WTC11 (cell line): ENCODE data around the gene KBTBD8. TPM values are rescaled to one million over a fixed set of nuclear protein-coding genes. Genes with fewer than 3 reads are reported as not detected.

Source experiments
- ATF6 ChIP-seq: sonication (generic); formaldehyde crosslinking; IDR thresholded peaks from 2 replicates; pipeline ENCODE4 v1.8.1; 2023; ENCODE audit warnings: mild to moderate bottlenecking, missing genetic modification reagents
- GABPB1 ChIP-seq: sonication (generic); formaldehyde crosslinking; IDR thresholded peaks from 2 replicates; pipeline ENCODE4 v1.8.1; 2023; ENCODE audit warnings: mild to moderate bottlenecking, missing genetic modification reagents
- HMGXB4 ChIP-seq: sonication (generic); formaldehyde crosslinking; IDR thresholded peaks from 2 replicates; pipeline ENCODE4 v1.8.1; 2023; ENCODE audit warnings: mild to moderate bottlenecking, moderate library complexity, missing genetic modification reagents
- IRF2 ChIP-seq: sonication (generic); formaldehyde crosslinking; IDR thresholded peaks from 2 replicates; pipeline ENCODE4 v1.8.0; 2022; ENCODE audit warnings: low read depth, missing genetic modification reagents, borderline replicate concordance
- JAZF1 ChIP-seq: fragments of 250-450 bp; sonication (Bioruptor Pico); IDR thresholded peaks from 2 replicates; pipeline ENCODE4 v1.9.0; 2021; ENCODE audit warnings: moderate library complexity, mild to moderate bottlenecking, inconsistent platforms
- JUN ChIP-seq: sonication (generic); formaldehyde crosslinking; IDR thresholded peaks from 2 replicates; pipeline ENCODE4 v1.8.0; 2023; ENCODE audit warnings: mild to moderate bottlenecking, missing genetic modification reagents
- MYBL2 ChIP-seq: sonication (generic); formaldehyde crosslinking; IDR thresholded peaks from 2 replicates; pipeline ENCODE4 v1.8.1; 2023; ENCODE audit warnings: mild to moderate bottlenecking, moderate library complexity, missing genetic modification reagents
- NFATC4 ChIP-seq: fragments of 250-450 bp; sonication (Bioruptor Pico); IDR thresholded peaks from 2 replicates; pipeline ENCODE4 v1.9.0; 2021; ENCODE audit warnings: mild to moderate bottlenecking
- NR1H2 ChIP-seq: sonication (generic); formaldehyde crosslinking; IDR thresholded peaks from 2 replicates; pipeline ENCODE4 v1.9.0; 2021; ENCODE audit warnings: mild to moderate bottlenecking, moderate library complexity, missing genetic modification reagents
- NR3C1 ChIP-seq: sonication (generic); formaldehyde crosslinking; conservative IDR thresholded peaks from 2 replicates; pipeline ENCODE4 v1.8.1; 2023; ENCODE audit warnings: low read depth, mild to moderate bottlenecking, missing genetic modification reagents
- OVOL2 ChIP-seq: fragments of 250-450 bp; sonication (Bioruptor Pico); IDR thresholded peaks from 2 replicates; pipeline ENCODE4 v1.9.0; 2021; ENCODE audit warnings: mild to moderate bottlenecking, borderline replicate concordance
- PRRX2 ChIP-seq: fragments of 250-450 bp; sonication (Bioruptor Pico); IDR thresholded peaks from 2 replicates; pipeline ENCODE4 v1.8.0; 2021; ENCODE audit warnings: mild to moderate bottlenecking
- SOX15 ChIP-seq: fragments of 250-450 bp; sonication (Bioruptor Pico); IDR thresholded peaks from 2 replicates; pipeline ENCODE4 v1.9.0; 2021; ENCODE audit warnings: mild to moderate bottlenecking
- STAT6 ChIP-seq: sonication (generic); formaldehyde crosslinking; conservative IDR thresholded peaks from 2 replicates; pipeline ENCODE4 v1.8.1; 2023; ENCODE audit warnings: mild to moderate bottlenecking, low read depth, missing genetic modification reagents, moderate library complexity
- TEAD1 ChIP-seq: sonication (generic); formaldehyde crosslinking; IDR thresholded peaks from 2 replicates; pipeline ENCODE4 v1.8.0; 2022; ENCODE audit warnings: mild to moderate bottlenecking, missing genetic modification reagents
- USF1 ChIP-seq: sonication (generic); formaldehyde crosslinking; IDR thresholded peaks from 2 replicates; pipeline ENCODE4 v1.8.0; 2022; ENCODE audit warnings: mild to moderate bottlenecking, missing genetic modification reagents
- USF2 ChIP-seq: sonication (generic); formaldehyde crosslinking; IDR thresholded peaks from 2 replicates; pipeline ENCODE4 v1.8.1; 2023; ENCODE audit warnings: mild to moderate bottlenecking, missing genetic modification reagents, moderate library complexity
- ZMAT4 ChIP-seq: fragments of 250-450 bp; sonication (Bioruptor Pico); IDR thresholded peaks from 2 replicates; pipeline ENCODE4 v1.9.0; 2021; ENCODE audit warnings: mild to moderate bottlenecking
- ZNF138 ChIP-seq: sonication (generic); formaldehyde crosslinking; conservative IDR thresholded peaks from 2 replicates; pipeline ENCODE4 v1.8.1; 2022; ENCODE audit warnings: mild to moderate bottlenecking, moderate library complexity, missing genetic modification reagents
- ZNF396 ChIP-seq: fragments of 250-450 bp; sonication (Bioruptor Pico); IDR thresholded peaks from 2 replicates; pipeline ENCODE4 v1.8.0; 2021; ENCODE audit warnings: mild to moderate bottlenecking, moderate library complexity, borderline replicate concordance
- ZNF423 ChIP-seq: fragments of 250-450 bp; sonication (Bioruptor Pico); IDR thresholded peaks from 2 replicates; pipeline ENCODE4 v2.1.2; 2022; ENCODE audit warnings: mild to moderate bottlenecking, moderate library complexity
- ZNF671 ChIP-seq: fragments of 250-450 bp; sonication (Bioruptor Pico); IDR thresholded peaks from 2 replicates; pipeline ENCODE4 v1.8.0; 2021; ENCODE audit warnings: mild to moderate bottlenecking
- total RNA-seq: library from RNA; stranded (reverse); gene quantifications from 3 replicates; pipeline ENCODE4 v1.2.3, GENCODE V29; 2021
- TF ChIP-seq, protein P1 (sequence below): sonication (generic); formaldehyde crosslinking; IDR thresholded peaks from 2 replicates; pipeline ENCODE4 v1.8.0; 2022; ENCODE audit warnings: mild to moderate bottlenecking, missing genetic modification reagents
- TF ChIP-seq, protein P2 (sequence below): sonication (generic); formaldehyde crosslinking; IDR thresholded peaks from 2 replicates; pipeline ENCODE4 v1.8.1; 2022; ENCODE audit warnings: mild to moderate bottlenecking, moderate library complexity, missing genetic modification reagents
- TF ChIP-seq, protein P3 (sequence below): sonication (generic); formaldehyde crosslinking; IDR thresholded peaks from 2 replicates; pipeline ENCODE4 v1.8.1; 2023; ENCODE audit warnings: mild to moderate bottlenecking, missing genetic modification reagents, moderate library complexity
- TF ChIP-seq, protein P4 (sequence below): fragments of 250-450 bp; sonication (Bioruptor Pico); IDR thresholded peaks from 2 replicates; pipeline ENCODE4 v1.9.0; 2021; ENCODE audit warnings: moderate library complexity, mild to moderate bottlenecking, inconsistent platforms, borderline replicate concordance
- TF ChIP-seq, protein P5 (sequence below): sonication (generic); formaldehyde crosslinking; conservative IDR thresholded peaks from 2 replicates; pipeline ENCODE4 v1.8.1; 2022; ENCODE audit warnings: mild to moderate bottlenecking, missing genetic modification reagents

Gene KBTBD8
- total RNA-seq, 1 experiment from 2014 or later = 15.0 TPM

DNA sequence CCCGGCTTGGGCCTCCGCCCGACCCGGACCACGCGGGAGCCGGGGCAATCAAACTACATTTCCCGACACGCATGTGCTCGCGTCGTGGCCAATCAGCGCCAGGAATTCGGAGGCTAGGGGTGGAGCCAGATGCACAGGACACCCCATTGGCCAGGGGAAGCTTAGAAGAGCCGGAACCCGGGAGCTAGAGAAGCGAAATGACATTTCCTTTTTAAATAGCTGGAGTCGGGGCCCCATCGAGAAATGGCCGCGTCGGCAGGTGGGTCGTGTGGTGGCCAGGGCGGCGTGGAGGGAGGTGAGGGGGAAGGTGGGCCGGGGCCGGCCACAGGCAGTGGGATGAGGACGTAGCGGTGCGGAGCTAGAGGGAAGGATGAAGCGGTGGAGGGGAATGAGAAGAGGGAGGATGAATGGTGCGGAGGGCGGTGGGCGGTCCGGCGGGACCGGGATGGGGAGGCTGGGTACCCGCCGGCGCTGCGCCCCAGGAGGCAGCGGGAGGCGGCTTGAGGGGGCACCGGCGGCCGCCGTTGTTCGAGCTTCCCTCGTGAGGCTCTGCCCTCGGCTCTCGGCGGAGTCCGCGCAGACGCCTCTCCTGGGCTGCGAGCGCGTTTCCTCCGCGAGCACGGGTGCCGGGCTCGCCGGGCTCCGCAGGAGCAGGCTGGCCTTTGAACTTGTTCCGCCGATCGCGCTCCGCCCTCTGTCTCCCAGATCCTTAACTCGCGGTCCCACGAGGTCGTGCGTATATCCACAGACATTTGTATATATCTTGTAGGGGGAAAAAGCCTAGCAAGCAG lies at the start of gene KBTBD8 (continued):
- TF ChIP-seq STAT6 = no peak
- no peak for TF ChIP-seq JAZF1 (CRISPR knock-in tag)
- no peak for TF ChIP-seq OVOL2 (CRISPR knock-in tag)
- TF ChIP-seq, protein P1, sequence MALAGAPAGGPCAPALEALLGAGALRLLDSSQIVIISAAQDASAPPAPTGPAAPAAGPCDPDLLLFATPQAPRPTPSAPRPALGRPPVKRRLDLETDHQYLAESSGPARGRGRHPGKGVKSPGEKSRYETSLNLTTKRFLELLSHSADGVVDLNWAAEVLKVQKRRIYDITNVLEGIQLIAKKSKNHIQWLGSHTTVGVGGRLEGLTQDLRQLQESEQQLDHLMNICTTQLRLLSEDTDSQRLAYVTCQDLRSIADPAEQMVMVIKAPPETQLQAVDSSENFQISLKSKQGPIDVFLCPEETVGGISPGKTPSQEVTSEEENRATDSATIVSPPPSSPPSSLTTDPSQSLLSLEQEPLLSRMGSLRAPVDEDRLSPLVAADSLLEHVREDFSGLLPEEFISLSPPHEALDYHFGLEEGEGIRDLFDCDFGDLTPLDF (CRISPR knock-in tag) = no peak
- no peak for TF ChIP-seq TEAD1 (CRISPR knock-in tag)
- TF ChIP-seq ZNF138 = no peak
- no peak for TF ChIP-seq ATF6 (CRISPR knock-in tag)
- TF ChIP-seq, protein P2, sequence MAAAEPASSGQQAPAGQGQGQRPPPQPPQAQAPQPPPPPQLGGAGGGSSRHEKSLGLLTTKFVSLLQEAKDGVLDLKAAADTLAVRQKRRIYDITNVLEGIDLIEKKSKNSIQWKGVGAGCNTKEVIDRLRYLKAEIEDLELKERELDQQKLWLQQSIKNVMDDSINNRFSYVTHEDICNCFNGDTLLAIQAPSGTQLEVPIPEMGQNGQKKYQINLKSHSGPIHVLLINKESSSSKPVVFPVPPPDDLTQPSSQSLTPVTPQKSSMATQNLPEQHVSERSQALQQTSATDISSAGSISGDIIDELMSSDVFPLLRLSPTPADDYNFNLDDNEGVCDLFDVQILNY (CRISPR knock-in tag) = no peak
- TF ChIP-seq, protein P3, sequence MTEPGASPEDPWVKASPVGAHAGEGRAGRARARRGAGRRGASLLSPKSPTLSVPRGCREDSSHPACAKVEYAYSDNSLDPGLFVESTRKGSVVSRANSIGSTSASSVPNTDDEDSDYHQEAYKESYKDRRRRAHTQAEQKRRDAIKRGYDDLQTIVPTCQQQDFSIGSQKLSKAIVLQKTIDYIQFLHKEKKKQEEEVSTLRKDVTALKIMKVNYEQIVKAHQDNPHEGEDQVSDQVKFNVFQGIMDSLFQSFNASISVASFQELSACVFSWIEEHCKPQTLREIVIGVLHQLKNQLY = no peak
- TF ChIP-seq JUN (CRISPR knock-in tag) = no peak
- TF ChIP-seq SOX15 (CRISPR knock-in tag) = no peak
- TF ChIP-seq USF2 = peak; percentile 72
- TF ChIP-seq, protein P4, sequence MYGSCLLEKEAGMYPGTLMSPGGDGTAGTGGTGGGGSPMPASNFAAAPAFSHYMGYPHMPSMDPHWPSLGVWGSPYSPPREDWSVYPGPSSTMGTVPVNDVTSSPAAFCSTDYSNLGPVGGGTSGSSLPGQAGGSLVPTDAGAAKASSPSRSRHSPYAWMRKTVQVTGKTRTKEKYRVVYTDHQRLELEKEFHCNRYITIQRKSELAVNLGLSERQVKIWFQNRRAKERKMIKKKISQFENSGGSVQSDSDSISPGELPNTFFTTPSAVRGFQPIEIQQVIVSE (CRISPR knock-in tag) = no peak
- TF ChIP-seq GABPB1 (CRISPR knock-in tag) = 0 out of 2 replicates have a peak, but pooled peaks have one; percentile 29
- 0 out of 2 replicates have a peak, but pooled peaks have one; percentile 18 for TF ChIP-seq ZNF423 (CRISPR knock-in tag)
- TF ChIP-seq MYBL2 (CRISPR knock-in tag) = 0 out of 2 replicates have a peak, but pooled peaks have one; percentile 65
- no peak for TF ChIP-seq NFATC4 (CRISPR knock-in tag)
- TF ChIP-seq NR3C1 (CRISPR knock-in tag) = no peak
- no peak for TF ChIP-seq IRF2 (CRISPR knock-in tag)
- TF ChIP-seq HMGXB4 = no peak
- no peak for TF ChIP-seq ZNF396 (CRISPR knock-in tag)
- no peak for TF ChIP-seq ZMAT4
- TF ChIP-seq USF1 = peak; percentile 45; the same call in 1 of the 2 replicates
- TF ChIP-seq, protein P5, sequence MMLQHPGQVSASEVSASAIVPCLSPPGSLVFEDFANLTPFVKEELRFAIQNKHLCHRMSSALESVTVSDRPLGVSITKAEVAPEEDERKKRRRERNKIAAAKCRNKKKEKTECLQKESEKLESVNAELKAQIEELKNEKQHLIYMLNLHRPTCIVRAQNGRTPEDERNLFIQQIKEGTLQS (CRISPR knock-in tag) = no peak
- no peak for TF ChIP-seq ZNF671 (CRISPR knock-in tag)
- TF ChIP-seq NR1H2 = no peak
- no peak for TF ChIP-seq PRRX2 (CRISPR knock-in tag)
